Myocyte (in vitro differentiated cells): Measurements from ENCODE around the gene LENG8. TPM values are rescaled to one million over a fixed set of nuclear protein-coding genes. Genes with fewer than 3 reads are reported as not detected.

Source experiments
- DNase-seq: peaks from one replicate; pipeline ENCODE4 v3.0.0-alpha.2; 2012; ENCODE audit warnings: low read depth
- polyA plus RNA-seq: library from polyadenylated mRNA; unstranded; fragments of >200 nt; gene quantifications from one replicate; pipeline ENCODE4 v1.2.1, GENCODE V29; 2012; ENCODE audit warnings: missing spikeins
- total RNA-seq: library from RNA; depleted of rRNA; stranded (reverse); fragments of >200 nt; gene quantifications from 2 replicates; pipeline ENCODE4 v1.2.3, GENCODE V29; 2014

The LENG8 gene
- 50.6 and 55.1 TPM in 2 replicates for total RNA-seq
- polyA plus RNA-seq: 108 TPM

DNA sequence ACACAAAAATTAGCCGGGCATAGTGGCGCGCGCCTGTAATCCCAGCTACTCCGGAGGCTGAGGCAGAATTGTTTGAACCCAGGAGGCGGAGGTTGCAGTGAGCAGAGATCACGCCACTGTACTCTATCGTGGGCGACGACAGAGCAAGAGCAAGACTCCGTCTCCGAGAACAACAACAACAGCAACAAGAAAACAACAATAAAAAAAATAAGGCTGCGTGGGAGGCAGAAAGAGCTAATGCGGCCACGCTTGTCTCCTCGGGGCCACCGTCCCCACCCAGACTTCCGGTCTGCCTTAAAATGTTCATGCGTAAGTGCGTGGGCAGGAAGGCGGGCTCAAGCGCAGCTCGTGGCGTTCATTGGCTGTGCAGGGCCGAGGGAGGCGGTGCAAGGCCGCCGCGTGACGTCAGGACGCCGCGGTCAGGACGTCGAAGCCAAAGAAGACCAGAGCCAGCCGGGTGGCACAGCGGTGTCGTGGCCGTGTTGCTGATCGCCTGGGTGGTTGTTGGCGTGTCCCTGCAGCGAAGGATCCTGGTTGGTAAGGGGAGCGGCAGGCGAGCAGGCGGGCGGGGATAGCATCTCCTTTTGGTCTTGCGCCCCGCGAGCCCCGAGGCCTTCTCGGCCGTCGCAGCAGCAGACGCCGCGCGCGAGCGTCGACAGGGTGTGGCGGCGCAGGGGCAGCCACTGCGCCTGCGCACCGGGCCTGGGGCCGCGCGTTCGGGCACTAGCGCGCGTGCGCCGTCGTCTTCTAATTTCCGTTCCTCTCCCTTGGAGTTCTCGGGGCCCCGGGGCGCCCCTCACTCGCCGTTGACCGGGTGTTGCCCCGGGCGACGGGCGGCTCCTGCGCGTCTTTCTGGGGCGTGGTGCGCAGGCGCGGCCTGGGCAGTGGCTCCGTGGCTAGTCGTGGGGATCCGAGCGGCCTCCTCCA lies at the start of gene LENG8:
TSS of gene LENG8 (plus strand) at position 426 of the 927 bp plus-strand sequence. CDS start 2,146 bp downstream, outside the sequence.
- DNase-seq: peak; percentile 97

DNA sequence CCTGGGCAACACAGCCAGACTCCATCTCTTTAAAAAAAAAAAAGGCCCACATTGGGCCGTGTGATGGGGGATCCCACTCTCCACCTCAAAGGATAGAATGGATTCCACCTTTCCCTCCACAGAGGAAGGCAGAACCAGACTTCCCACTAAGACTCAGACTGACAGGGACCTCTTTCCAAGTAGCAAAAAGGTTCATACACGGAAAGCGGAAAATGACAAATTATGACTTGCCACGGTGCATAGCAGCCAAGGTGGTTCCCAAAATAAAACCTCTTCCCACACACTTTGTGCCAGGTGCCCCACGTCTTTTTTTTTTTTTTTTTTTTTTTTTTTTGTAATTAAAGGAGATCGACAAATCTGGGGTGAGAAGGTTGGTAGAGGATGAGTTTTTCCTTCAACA lies 48.1 kb upstream of the LENG8 start:
- no peak for DNase-seq

DNA sequence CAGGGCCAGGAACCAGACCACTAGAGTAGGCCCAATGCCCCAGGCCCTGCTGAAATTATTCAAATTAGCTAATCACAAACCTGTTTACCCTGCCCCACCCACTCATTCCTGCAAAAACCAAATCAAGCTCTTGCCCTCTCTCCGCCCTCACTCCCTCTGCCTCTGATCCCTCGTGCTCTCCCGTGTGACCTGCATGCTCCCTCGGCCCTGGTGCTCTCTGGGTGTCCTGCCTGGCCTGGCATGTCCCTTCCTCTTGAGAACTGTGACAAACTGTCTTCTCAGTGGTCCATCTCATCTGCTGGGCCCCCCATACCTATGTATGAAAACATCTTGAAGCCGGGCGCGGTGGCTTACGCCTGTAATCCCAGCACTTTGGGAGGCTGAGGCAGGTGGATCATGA lies 45.9 kb upstream of the LENG8 start:
- DNase-seq: no peak

DNA sequence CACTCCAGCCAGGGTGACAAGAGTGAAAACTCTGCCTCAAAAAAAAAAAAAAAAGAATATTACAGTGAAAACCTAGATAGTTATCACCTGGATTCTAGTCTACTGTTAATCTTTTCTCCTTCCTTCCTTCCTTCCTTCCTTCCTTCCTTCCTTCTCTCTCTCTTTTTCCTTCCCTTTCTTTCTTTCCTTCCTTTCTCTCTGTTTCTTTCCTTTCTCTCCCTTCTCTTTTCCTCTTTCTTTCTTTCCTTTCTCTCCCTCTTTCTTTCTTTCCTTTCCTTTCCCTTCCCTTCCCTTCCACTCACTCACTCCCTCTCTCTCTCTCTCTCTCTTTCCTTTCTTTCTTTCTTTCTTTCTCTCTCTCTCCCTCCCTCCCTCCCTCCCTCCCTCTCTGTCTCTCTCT lies 43.4 kb upstream of the LENG8 start:
- no peak for DNase-seq

DNA sequence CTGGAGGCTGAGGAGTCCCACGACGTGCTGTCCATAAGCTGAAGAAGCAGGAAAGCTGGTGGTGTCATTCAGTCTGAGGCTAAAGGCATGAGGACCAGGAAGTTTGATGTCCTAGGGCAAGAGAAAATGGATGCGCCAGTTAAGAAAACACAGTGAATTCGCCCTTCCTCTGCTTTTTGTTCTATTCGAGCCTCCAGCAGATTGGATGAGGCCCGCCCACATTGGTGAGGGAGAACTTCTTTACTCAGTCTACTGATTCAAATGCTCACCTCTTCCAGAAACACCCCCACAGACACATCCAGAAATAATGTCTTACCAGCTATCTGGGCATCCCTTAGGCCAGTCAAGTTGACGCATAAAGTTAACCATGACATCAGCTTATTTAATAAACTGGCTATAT lies 41.2 kb upstream of the LENG8 start:
- no peak for DNase-seq

DNA sequence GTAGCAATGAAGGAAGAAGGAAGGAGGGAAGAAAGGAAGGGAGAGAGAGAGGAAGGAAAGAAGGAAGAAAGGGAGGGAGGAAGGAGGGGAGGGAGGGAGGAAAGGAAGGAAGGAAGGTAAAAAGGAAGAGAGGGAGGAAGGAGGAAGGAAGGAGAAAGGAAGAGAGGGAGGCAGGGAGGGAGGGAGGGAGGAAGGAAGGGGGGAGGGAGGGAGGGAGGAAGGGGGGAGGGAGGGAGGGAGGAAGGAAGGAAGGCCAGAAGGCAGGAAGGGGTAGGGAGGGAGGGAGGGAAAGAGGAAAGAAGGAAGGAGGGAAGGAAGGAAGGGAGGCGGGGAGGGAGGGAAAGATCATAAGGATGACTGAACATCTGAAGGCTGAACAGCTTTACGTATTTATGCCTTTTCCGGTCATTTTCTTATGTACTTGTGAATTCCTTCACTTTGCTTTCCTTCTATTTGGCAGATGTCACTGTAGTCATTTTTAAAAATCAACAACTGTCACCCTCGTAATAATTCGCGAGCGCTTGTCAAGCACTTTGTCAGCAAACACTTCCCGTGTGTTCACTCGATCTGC lies 40.5 kb upstream of the LENG8 start:
- DNase-seq: no peak

DNA sequence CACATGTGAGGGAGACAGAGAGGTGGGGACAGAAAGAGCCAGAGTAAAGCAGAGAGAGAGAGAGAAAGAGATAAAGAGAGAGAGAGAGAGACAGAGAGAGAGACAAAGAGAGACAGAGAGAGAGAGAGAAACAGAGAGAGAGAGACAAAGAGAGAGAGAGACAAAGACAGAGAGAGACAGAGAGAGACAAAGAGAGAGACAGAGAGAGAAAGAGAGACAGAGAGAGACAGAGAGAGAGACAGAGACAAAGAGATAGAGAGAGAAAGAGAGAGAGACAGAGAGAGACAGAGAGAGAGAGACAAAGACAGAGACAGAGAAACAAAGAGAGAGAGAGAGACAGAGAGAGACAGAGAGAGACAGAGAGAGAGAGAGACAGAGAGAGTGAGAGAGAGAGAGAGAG lies 38.0 kb upstream of the LENG8 start:
- DNase-seq: no peak

DNA sequence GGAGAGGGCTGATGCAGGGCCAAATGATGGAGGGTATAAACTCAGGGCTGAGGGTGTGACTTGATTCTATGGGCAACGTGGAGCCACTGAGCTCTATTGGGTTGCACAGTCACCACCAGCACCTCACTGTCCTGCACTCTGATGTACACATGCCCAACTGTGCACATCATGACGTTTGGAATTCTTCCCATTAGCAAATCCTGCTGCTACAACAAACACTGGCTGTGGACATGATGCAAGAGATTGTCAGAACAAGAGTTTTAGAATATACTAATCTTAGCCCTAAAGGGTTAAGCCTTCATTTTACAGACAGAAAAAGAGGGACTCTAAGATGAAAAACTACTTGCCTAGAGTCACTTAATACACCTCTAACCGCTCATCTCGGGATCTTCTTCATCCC lies 36.1 kb upstream of the LENG8 start:
- DNase-seq: no peak

DNA sequence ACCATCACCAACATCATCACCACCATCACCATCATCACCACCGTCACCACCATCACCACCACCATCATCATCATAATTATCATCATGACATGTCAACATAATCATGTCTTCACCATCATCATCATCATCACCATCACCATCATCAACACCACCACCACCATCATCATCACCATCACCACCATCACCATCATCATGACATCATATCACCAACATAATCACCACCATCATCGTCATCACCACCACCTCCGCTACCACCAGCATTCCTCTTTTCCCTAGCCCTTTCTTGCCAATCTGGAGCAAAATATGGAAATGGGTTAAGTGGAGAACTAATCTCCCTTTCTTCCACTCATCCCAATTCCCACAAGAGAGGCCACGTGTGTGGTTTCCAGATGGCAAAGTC lies 34.8 kb upstream of the LENG8 start:
- no peak for DNase-seq

DNA sequence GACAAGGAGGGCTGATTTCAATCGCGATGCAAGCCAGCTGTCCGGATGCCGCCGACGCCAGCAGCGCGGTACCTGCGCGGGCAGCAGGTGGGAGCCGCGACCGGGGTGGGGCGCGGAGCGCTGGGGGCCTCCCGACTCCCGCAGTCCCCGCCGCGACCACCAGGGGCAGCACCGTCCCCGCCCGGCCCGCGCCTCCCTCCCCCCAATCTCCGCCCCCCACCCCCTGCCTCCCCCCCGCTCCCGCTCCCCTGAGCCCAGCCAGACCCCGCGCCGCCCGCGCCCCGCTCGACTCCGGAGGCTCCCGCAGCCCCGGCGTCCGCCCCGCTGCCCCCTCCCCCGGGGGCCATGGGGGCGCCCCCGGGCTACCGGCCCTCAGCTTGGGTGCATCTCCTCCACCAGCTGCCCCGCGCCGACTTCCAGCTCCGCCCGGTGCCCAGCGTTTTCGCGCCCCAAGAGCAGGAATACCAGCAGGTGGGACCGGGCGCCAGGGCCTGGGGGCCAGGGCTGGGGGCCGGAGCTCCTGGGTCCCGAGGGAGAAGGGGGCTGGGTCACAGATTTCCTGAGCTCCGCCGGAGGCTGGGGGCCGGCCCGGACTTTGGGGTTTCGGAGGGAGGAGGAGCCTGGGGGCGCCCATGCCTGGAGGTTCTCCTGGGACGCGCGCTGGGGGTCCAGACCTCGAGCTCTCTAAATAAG lies 33.6 kb upstream of the LENG8 start, which contains the start of gene TTYH1:
TSS of gene TTYH1 (plus strand) at position 257 of the 693 bp plus-strand sequence. CDS start at position 346, 89 bp downstream.
- DNase-seq: no peak

DNA sequence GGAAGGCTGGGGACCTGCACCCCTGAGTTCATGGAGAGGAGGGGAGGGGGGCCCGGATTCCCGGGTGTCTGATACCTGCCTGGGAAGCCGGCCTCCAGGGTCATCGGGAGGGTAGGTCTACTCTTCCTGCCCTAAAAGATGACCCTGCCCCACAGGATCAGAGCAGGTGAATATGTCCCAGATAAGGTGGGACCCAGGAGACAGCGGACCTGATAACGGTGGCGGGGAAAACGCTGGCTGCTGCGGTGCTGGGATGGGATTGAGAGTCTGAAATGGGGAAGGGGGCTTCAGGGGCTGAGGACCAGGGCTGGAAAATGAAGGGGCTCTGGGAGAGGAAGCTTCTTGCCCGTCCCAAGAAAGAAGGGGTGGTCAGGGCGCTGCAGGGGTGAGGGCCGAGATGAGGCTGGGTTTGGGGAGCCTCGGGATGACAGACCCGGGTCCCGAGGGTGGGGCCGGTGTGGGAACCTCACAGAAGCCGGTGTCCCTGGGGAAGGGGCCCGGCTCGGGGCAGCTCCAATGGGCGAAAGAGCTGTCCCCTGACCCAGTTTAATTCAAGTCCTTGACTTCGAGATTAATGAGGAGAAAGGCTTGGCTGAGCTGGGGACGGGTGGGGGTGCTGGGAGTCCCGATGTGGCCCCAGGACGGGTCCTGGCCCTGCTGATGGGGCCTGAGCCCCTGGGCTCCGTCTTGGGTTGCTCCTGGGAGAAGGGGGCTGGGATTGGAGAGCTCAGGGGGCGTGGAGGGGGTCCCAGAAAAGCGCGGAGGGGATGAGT lies 32.9 kb upstream of the LENG8 start:
- DNase-seq: no peak

DNA sequence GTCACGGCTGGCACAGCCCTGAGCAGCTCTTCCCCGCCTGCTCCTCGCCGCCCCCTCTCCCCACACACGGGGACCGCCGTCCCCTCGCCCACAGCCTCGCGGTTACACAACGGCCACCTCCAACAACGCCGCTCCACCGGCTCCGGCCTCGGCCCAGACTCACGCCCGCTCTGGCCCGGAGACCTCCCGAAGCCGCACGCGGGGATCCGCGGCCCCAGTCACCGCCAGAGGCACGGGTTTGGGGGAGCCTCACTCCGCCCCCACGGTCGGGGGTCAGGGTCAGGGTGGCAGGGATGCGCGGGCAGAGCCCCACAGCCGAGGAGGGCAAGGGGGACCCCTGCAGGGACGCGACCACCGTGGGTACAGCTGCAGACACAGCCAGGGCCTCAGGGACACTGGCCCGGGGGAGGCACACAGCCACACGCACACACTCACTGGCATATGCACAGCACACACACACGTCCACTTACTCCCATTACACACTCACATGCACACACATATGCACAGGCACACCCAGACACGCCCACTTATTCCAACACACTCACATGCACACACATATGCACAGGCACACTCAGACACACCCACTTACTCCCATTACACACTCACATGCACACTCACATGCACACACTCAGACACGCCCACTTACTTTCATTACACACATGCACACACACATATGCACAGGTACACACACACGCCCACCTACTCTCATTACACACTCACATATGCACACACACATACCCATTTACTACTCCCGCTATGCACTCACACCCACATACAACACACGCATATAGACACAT lies 32.1 kb upstream of the LENG8 start:
- DNase-seq: no peak

DNA sequence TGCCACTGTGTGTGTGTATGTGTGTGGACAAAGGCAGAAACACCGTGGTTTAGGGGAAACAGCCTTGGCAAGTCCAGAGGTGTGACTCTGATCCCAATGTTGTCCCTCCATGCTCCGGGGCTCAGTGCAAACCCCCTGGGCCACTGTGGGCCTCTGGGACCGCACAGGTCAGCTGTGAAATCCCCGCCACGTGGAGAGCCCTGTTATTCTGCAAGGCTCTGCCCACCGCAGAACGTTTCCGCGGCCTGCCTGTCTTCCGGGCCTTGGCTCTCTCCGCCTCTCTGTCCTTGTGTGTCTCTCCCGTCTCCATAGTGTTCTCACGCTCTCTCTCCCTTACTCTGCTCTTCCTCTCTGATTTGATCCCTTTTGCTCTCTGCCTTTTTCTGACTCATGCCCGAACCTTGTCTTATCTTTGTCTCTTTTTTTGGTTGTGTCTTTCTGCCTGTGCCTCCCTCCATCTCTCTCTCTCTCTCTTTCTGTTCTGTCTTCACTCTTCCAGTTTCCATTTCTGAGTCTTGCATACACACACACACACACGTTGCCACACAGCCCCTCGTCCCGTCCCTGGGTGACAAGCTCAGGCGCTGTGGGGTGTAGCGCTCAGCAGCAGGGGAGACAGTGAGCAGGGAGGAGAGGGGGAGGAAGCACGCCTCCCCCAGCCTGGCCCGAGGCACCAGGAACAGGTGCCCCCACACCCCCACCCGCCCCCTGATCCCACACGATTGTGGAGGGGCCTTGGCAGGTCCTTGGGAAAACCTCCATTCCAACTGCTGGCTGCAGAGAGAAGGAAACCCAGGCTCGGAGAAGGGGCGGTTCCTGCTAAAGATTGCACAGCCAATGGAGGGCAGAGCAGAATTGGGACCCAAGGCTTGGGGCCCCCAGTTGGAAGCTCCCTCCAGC lies 30.7 kb upstream of the LENG8 start:
- DNase-seq: peak; percentile 12

DNA sequence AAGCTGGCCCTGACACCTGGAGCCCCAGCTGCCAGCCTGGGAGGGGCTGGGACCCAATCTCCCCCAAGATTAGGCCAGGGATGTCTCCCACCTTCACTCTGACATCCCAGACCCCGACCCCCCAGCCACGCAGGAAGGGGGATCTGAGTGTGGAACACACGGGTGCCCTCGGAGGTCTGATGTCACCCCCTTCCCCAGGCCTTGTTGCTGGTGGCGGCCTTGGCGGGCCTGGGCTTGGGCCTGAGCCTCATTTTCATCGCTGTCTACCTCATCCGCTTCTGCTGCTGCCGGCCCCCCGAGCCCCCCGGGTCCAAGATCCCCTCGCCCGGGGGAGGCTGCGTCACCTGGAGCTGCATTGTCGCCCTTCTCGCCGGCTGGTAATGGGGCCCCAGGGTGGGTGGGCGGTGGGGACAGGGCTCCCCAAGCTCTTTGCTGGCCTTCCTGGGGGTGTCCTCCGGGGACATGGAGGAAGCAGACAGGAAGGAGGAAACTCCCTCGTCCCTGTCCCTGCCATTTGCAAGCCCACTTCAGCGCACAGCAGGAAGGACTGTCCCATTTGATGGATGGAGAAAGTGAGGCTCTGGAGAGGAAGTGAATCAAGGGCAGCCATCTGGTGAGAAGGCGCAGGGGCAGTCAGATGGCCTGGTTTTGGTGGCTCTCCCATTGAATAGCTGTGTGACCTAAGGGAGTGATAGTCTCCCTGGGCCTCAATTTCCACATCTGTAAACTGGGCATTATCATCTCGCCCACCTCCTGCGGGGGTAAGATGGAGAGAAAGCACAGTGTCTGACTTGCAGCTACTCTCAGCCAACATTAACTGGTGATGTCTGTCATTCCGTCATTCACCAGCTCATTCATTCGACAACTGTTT lies 29.8 kb upstream of the LENG8 start:
- DNase-seq: no peak

DNA sequence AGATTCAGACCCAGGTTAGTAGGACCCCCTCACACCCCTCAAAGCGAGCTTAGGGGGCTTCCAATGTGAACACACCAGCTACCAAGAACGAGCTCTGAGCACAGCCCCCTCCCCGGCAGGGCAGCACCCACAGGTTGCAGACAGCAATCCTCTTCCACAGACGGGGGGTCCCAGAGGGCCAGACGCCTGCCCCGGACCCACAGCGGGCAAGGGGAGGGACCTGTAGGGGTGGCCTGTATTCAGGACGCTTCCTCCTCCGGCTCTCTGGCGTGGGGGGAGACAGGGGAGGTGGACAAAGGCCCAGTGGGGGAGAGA lies 29.0 kb upstream of the LENG8 start:
- no peak for DNase-seq

DNA sequence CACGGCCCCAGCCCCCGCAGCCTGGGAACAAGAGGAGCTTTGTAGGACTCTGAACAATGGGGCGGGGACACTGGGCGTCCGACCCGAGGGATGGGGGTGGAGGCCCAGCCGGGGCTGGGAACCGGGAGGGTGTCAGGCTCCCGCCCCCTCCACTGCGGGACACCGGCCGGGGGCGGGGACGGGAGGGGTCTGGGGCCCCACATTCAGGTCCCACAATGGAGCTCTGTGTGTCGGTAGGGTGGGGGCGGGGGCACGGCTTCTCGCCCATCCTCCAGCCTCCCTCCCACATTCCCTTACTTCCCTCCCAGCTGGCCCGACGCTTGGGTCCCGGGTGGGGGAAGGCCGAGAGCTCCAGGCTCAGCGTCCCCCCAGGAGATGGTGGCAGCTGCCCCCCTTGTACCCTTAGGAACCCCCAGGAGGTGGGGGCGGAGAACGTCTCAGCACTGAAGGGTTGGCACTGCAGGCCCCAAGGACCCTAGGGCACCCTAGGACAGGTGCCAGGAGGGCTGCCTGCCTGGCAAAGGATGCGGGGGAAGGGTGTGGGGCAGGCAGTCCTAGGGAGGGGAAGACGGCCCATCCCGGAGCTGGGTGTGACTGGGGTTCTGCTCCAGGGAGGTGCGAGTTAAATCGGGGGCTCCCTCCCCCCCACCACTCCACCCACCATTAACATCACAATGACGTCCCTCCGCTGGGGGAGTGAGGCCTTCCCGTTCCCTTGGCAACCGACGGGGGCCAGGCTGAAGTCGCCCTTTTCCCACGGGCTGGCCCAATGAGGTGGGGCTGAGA lies 28.4 kb upstream of the LENG8 start:
- DNase-seq: no peak

DNA sequence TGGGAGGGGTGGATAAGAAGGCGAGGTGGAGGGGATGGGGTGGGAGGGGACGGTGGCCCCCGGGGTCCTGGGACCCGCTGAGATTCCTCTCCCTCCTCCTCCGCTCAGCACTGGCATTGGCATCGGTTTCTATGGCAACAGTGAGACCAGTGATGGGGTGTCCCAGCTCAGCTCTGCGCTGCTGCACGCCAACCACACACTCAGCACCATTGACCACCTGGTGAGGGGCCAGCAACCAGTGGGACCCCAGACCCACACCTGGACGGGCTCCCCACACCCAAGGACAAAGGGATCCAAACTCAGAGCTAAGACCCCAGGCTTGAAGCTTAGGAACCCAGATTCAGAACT lies 27.9 kb upstream of the LENG8 start:
- no peak for DNase-seq

DNA sequence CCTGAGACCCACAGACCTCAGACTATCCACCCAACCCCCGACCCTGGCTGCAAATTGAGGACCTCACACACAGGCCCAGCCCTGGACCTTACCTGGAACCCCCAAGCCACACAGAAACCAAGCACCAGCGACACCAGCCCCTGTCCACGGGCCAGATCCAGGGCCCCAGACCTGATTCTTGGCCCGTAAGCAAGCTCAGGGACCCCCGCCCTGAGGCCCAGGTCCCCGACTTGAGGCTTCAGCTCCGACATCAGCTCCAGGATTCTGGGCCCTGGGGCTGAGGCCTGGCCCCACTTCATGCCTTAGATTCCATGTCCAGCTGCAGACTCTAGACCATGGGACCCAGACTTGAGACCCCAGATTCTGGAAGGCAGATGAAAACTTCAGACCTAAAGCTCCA lies 27.5 kb upstream of the LENG8 start:
- DNase-seq: no peak
